Measurements from ENCODE around the gene LRP1. TPM values are rescaled to one million over a fixed set of nuclear protein-coding genes. Genes with fewer than 3 reads are reported as not detected.

LRP1 gene
- total and polyA plus RNA-seq, 2 experiments from 2014 or later, result 26.6 to 145 TPM

GRCh38 chr12:57080855-57081254, 47.4 kb upstream of the LRP1 start:
- Histone ChIP-seq H3K4me3 (no peak overlapping the region), H3F3A (replicated peaks; ENCODE audit: low read depth) (peaks cover 4% of the 10 kb centered on the region; the same call in 1 of the 2 replicates), H3K27me3 (ENCODE audit: insufficient read depth) (no peaks in the 10 kb centered on the region), H3K4me1 (ENCODE audit: insufficient read depth) (peaks cover 12% of the 10 kb centered on the region), H3K9me2 (ENCODE audit: insufficient read depth) (no peaks in the 10 kb centered on the region), H3K4me2 (no peak overlapping the region), H3K36me3 (ENCODE audit: insufficient read depth) (no peaks in the 10 kb centered on the region), H3K27ac (ENCODE audit: low read depth) (no peak overlapping the region), H3K79me2 (replicated peaks; ENCODE audit: insufficient read depth) (peaks cover 23% of the 10 kb centered on the region), H4K20me1 (replicated peaks; ENCODE audit: insufficient read depth) (peaks cover 8% of the 10 kb centered on the region; the same call in 1 of the 2 replicates), H2AFZ (no peak overlapping the region)
- Mint-ChIP-seq H3K27ac (peak overlapping the region; percentile 40; the same call in 1 of the 2 replicates), H3K27me3 (ENCODE audit: insufficient read depth, low read depth, poor library complexity) (peaks cover 10% of the 10 kb centered on the region), H3K4me1 (peaks cover 14% of the 10 kb centered on the region), H3K4me3 (no peak overlapping the region), H3K36me3 (ENCODE audit: low read depth) (peaks cover 18% of the 10 kb centered on the region), H3K9me3 (no peaks in the 10 kb centered on the region)
- TF ChIP-seq ZNF331 (CRISPR knock-in tag; IDR thresholded peaks at IDR 0.05; ENCODE audit: low read depth), result no peak
- TF ChIP-seq ZNF462 (CRISPR knock-in tag; IDR thresholded peaks at IDR 0.05), result no peak
- no peak for TF ChIP-seq EZH2 (IDR thresholded peaks at IDR 0.05; ENCODE audit: low read depth, unreplicated experiment)
- no peak for TF ChIP-seq POLR2AphosphoS5 (IDR thresholded peaks at IDR 0.05; ENCODE audit: low read depth)
- no peak for TF ChIP-seq EZH2phosphoT487 (IDR thresholded peaks at IDR 0.05; ENCODE audit: unreplicated experiment)
- TF ChIP-seq STAT1 (IDR thresholded peaks at IDR 0.05; ENCODE audit: unreplicated experiment), result no peak
- TF ChIP-seq NANOG (IDR thresholded peaks at IDR 0.05; ENCODE audit: borderline replicate concordance), result no peak
- no peak for TF ChIP-seq ETS1 (IDR thresholded peaks at IDR 0.05)
- TF ChIP-seq REST (IDR thresholded peaks at IDR 0.05; ENCODE audit: unreplicated experiment), result no peak
- TF ChIP-seq JUNB (IDR thresholded peaks at IDR 0.05; ENCODE audit: unreplicated experiment), result no peak
- TF ChIP-seq CTCF (conservative IDR thresholded peaks at IDR 0.05; ENCODE audit: low read depth in 2 of 2), result no peak
- TF ChIP-seq CREB1 (CRISPR knock-in tag; IDR thresholded peaks at IDR 0.05; ENCODE audit: low read depth), result no peak
- no peak for TF ChIP-seq ZNF114 (CRISPR knock-in tag; IDR thresholded peaks at IDR 0.05)
- ATAC-seq (no peak), DNase-seq (ENCODE audit: low spot score) (no peak)
